ENCODE measurements around the gene TRIP4.
A peak's percentile ranks its signal among the peaks of the same experiment; 100 is the strongest.
"Not testable (repeated sequence)": the region's sequence is repeated elsewhere in the genome, so short reads cannot be mapped to it uniquely, and the experiment has no call there.

TRIP4 gene

DNA sequence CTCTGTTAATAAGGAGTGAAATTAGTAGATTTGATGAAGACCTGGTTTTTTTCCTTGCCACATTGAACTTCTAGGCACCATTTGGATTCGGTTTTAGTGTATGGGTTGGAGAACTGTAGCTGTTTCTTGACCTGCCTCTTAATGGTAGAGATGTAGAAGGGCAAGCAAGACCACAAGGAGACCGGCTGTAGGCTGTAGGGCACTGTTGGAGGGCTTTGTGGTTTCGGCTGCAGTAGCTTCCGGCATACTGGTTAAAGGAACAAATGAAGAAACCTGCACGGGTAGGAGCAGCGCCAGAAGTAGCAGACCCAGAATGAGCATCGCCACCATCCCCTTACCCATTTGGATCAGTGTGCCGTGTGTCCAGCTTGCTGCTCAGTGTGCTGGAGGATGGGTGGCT is 14.3 kb upstream of the TRIP4 start:
- H3K36me3 ChIP-seq, result peaks cover 66% of the 10 kb centered on the region
- DNase-seq, result no peak
- no peaks in the 10 kb centered on the region for H3K9me3 ChIP-seq (ENCODE audit: severe bottlenecking)
- no peak for TF ChIP-seq CTCF (IDR thresholded peaks at IDR 0.05; ENCODE audit: low read depth, low read length)
- no peak overlapping the region for H3K27ac ChIP-seq
- no peaks in the 10 kb centered on the region for H3K27me3 ChIP-seq (ENCODE audit: insufficient read depth, low read depth, severe bottlenecking)
- no peak overlapping the region for H3K4me3 ChIP-seq (ENCODE audit: low read depth, low read length)

DNA sequence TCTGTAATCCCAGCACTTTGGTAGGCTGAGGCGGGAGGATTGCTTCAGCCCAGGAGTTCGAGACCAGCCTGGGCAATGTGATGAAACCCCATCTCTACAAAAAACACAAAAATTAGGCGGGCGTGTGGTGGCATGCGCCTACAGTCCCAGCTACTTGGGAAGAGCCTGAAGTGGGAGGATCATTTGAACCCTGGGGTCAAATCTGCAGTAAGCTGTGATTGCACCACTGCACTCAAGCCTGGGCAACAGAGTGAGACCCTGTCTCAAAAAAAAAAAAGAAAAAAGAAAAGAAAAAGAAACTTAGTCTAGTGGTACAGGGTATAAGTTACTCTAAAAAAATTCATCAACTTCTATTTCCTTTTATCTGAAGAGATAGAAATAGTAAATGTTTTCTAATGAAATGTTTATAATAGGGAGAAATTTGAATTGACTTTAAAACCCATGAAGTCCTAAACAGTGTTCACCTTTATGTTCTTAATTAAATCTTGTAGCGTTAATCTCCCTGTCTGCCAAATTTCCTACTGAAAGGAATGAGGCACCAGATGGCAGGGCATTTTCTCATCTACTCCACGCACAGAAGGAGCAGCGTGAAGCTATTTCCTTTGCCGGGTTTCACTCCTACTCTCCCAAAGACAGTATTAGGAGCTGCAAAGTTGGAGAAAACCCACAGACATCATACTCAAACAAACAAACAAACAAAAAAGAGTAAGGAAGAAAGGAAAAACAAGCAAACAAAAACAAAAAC is 8.2 kb upstream of the TRIP4 start:
- DNase-seq, result peak; percentile 54
- Histone ChIP-seq H3K27ac (peak overlapping the region; percentile 93), H3K9me3 (ENCODE audit: severe bottlenecking) (no peaks in the 10 kb centered on the region), H3K27me3 (ENCODE audit: insufficient read depth, low read depth, severe bottlenecking) (no peaks in the 10 kb centered on the region), H3K36me3 (peaks cover 48% of the 10 kb centered on the region), H3K4me3 (ENCODE audit: low read depth, low read length) (peak overlapping the region; percentile 69)
- TF ChIP-seq CTCF (IDR thresholded peaks at IDR 0.05; ENCODE audit: low read depth, low read length), result no peak

DNA sequence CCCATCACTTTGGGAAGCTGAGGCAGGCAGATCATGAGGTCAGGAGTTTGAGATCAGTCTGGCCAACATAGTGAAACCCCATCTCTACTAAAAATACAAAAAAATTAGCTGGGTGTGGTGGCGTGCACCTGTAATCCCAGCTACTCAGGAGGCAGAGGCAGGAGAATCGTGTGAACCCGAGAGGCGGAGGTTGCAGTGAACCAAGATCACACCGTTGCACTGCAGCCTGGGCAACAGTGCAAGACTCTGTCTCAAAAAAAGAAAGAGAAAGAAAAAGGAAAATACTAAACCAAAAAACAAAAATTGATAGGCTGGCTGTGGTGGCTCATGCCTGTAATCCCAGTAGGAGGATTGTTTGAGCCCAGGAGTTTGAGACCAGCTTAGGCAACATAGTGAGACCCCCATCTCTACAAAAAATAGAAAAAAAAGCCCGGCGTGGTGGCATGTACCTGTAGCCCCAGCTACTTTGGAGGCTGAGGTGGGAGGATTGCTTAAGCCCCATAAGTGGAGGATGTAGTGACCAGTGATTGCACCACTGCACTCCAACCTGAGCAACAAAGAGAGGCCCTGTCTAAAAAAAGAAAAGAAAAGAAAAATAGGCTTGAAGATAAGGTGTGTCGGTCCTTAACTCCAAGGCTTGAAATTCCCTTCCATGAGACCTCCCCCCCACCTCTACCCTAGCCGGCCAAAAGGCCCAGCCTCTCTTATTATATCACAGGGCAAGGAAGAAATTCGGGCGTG is 7.3 kb upstream of the TRIP4 start:
- Histone ChIP-seq H3K36me3 (peaks cover 41% of the 10 kb centered on the region), H3K27ac (peak overlapping the region; percentile 93), H3K4me3 (ENCODE audit: low read depth, low read length) (peak overlapping the region; percentile 69)
- not testable (repeated sequence) for H3K9me3 ChIP-seq (ENCODE audit: severe bottlenecking); H3K27me3 ChIP-seq (ENCODE audit: insufficient read depth, low read depth, severe bottlenecking); DNase-seq

- no peak for TF ChIP-seq CTCF (IDR thresholded peaks at IDR 0.05; ENCODE audit: low read depth, low read length)
- Histone ChIP-seq H3K4me3 (ENCODE audit: low read depth, low read length) (peak within 1 kb of the TSS; percentile 69), H3K9me3 (ENCODE audit: severe bottlenecking) (no peaks in the 10 kb centered on the region), H3K27me3 (ENCODE audit: insufficient read depth, low read depth, severe bottlenecking) (no peaks in the 10 kb centered on the region), H3K36me3 (peaks cover 32% of the 10 kb centered on the region), H3K27ac (peak within 1 kb of the TSS; percentile 93)
- peak; percentile 98 for DNase-seq
Measured at GRCh38 chr15:64381000-64381751, 6.5 kb upstream of the TRIP4 start, which contains the start of gene PCLAF. TSS of gene PCLAF (minus strand) at chr15:64381441. CDS start at chr15:64381371, 70 bp downstream.

- H3K27ac ChIP-seq, result no peak overlapping the region
- H3K27me3 ChIP-seq (ENCODE audit: insufficient read depth, low read depth, severe bottlenecking), result no peaks in the 10 kb centered on the region
- H3K36me3 ChIP-seq, result peaks cover 16% of the 10 kb centered on the region
- no peaks in the 10 kb centered on the region for H3K9me3 ChIP-seq (ENCODE audit: severe bottlenecking)
- no peak for DNase-seq
- H3K4me3 ChIP-seq (ENCODE audit: low read depth, low read length), result no peak overlapping the region
- no peak for TF ChIP-seq CTCF (IDR thresholded peaks at IDR 0.05; ENCODE audit: low read depth, low read length)
Measured at GRCh38 chr15:64383760-64384159, 3.9 kb upstream of the TRIP4 start.

DNA sequence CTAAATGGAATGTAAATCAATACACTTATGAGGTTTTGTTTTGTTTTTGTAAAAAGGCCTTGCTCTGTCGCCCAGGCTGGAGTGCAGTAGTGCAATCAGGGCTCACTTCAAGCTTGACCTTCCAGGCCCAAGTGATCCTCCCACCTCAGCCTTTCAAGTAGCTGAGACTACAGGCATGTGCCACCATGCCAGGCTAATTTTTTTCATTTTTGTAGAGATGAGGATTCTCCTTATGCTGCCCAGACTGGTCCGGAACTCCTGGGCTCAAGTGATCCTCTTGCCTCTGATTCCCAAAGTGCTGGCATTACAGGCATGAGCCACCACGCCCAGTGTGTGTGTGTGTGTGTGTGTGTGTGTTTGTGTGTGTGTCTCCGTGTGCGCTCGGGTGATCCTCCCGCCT is 1.3 kb upstream of the TRIP4 start:
- H3K36me3 ChIP-seq, result no peaks in the 10 kb centered on the region
- H3K27ac ChIP-seq, result no peak overlapping the region
- TF ChIP-seq CTCF (IDR thresholded peaks at IDR 0.05; ENCODE audit: low read depth, low read length), result no peak
- no peak for DNase-seq
- H3K4me3 ChIP-seq (ENCODE audit: low read depth, low read length), result no peak overlapping the region
- H3K27me3 ChIP-seq (ENCODE audit: insufficient read depth, low read depth, severe bottlenecking), result no peaks in the 10 kb centered on the region
- no peaks in the 10 kb centered on the region for H3K9me3 ChIP-seq (ENCODE audit: severe bottlenecking)
